Daoy (cell line): ENCODE measurements around the gene ITGB6. TPM values are rescaled to one million over a fixed set of nuclear protein-coding genes. Genes with fewer than 3 reads are reported as not detected.

Source experiments
- DNase-seq: peaks from one replicate; pipeline ENCODE4 v3.0.0-alpha.2; 2015; ENCODE audit warnings: low read depth
- total RNA-seq: library from RNA; depleted of rRNA; stranded (reverse); fragments of >200 nt; shearing (Covaris generic); gene quantifications from 2 replicates; pipeline ENCODE4 v1.2.3, GENCODE V29; 2014; rRNA removed

ITGB6 gene
- total RNA-seq, 1 experiment from 2014 or later, result 3.1 TPM

GRCh38 chr2:160054984-160055725, 144.9 kb downstream of the ITGB6 start:
- no peak for DNase-seq

- no peak for DNase-seq
These were observed 146.1 kb downstream of the ITGB6 start for GRCh38 chr2:160053946-160054345.

- DNase-seq, result no peak
These were observed 147.5 kb downstream of the ITGB6 start for GRCh38 chr2:160052531-160052930.

GRCh38 chr2:160051371-160051800, 148.7 kb downstream of the ITGB6 start:
- DNase-seq, result no peak

GRCh38 chr2:160050147-160050546, 149.9 kb downstream of the ITGB6 start:
- no peak for DNase-seq

Other genes starting within 250 kb of the ITGB6 start
- 0.68 and 1.4 TPM in 2 replicates for gene PLA2R1, start 137.7 kb downstream of the ITGB6 start, total RNA-seq